Astrocyte (in vitro differentiated cells and primary cell): ENCODE results near the gene KDM4B.

Experiments
- CTCF ChIP-seq: IDR thresholded peaks from 2 replicates; pipeline ENCODE4 v1.5.1; 2011; ENCODE audit warnings: low read depth, mild to moderate bottlenecking, inconsistent platforms, low read length, moderate library complexity; ENCODE audit not compliant: insufficient read depth
- EZH2 ChIP-seq: IDR thresholded peaks from 2 replicates; pipeline ENCODE4 v1.6.1; 2012; ENCODE audit warnings: mild to moderate bottlenecking, low read length, inconsistent platforms; ENCODE audit not compliant: insufficient read depth

- TF ChIP-seq CTCF (no peak), EZH2 (no peak)
Observed at GRCh38 chr19:5104871-5105351, 136.0 kb downstream of the KDM4B start.
